Measurements from ENCODE around the gene CEACAM3. TPM values are rescaled to one million over a fixed set of nuclear protein-coding genes. Genes with fewer than 3 reads are reported as not detected.

Gene CEACAM3
- total RNA-seq, 1 donor from 2014 or later = not detected

DNA sequence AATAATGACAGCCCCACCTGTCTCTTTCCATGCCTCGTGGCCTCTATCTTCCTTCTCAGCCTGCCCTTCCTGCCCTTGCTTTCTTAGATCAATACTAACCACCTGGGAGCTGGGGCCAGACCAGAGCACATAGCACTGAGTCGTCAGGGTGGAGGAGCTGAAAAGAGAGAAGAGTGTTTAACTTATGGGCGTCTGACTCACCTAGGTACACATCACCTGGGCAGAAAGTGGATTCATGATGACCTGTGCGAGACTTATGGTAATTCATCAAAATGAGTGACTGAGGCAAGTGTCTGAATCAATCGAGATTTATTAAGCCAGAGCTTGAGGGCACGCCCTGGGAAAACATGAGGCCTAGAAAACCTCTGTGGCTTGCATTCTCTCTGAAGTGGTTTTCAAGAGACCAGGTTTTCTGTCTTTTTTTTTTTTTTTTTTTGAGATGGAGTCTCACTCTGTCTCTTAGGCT lies 21.8 kb upstream of the CEACAM3 start:
- Histone ChIP-seq H3K36me3 (ENCODE audit: control insufficient read depth, insufficient read depth, low read length) (no peaks in the 10 kb centered on the region), H3K27me3 (ENCODE audit: control insufficient read depth, insufficient read depth, low read length) (peaks cover 3% of the 10 kb centered on the region), H3K4me3 (ENCODE audit: low read depth, low read length) (no peak overlapping the region)
- DNase-seq (ENCODE audit: low read depth) = peak; percentile 100
- peak; percentile 99 for FAIRE-seq
- TF ChIP-seq, protein P1, sequence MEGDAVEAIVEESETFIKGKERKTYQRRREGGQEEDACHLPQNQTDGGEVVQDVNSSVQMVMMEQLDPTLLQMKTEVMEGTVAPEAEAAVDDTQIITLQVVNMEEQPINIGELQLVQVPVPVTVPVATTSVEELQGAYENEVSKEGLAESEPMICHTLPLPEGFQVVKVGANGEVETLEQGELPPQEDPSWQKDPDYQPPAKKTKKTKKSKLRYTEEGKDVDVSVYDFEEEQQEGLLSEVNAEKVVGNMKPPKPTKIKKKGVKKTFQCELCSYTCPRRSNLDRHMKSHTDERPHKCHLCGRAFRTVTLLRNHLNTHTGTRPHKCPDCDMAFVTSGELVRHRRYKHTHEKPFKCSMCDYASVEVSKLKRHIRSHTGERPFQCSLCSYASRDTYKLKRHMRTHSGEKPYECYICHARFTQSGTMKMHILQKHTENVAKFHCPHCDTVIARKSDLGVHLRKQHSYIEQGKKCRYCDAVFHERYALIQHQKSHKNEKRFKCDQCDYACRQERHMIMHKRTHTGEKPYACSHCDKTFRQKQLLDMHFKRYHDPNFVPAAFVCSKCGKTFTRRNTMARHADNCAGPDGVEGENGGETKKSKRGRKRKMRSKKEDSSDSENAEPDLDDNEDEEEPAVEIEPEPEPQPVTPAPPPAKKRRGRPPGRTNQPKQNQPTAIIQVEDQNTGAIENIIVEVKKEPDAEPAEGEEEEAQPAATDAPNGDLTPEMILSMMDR (IDR thresholded peaks at IDR 0.05; ENCODE audit: insufficient read depth, low read length, severe bottlenecking) = no peak

DNA sequence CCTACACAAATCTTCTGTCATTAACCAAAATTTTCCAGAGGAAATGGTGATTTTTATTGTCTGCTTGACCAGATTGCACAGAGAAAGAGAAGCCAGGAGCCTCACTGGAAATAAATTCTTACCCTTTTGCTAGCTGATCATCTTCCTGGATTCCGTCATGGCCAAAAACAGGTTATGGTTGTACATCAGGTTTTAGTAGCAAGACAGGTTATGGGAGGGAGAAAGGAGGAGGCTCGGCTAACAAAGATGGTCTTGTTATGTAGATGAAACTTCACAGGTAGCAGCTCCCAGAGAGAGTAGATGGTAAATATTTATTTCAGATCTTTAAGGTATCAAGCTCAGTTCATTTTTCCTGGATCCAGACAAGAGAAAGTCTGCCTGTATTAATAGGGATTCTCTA lies 19.7 kb upstream of the CEACAM3 start:
- FAIRE-seq (no peak), DNase-seq (ENCODE audit: low read depth) (peak; percentile 49)
- no peak overlapping the region for H3K4me3 ChIP-seq (ENCODE audit: low read depth, low read length)
- TF ChIP-seq, protein P1 (IDR thresholded peaks at IDR 0.05; ENCODE audit: insufficient read depth, low read length, severe bottlenecking) = no peak
- H3K36me3 ChIP-seq (ENCODE audit: control insufficient read depth, insufficient read depth, low read length) = no peaks in the 10 kb centered on the region
- peaks cover 3% of the 10 kb centered on the region for H3K27me3 ChIP-seq (ENCODE audit: control insufficient read depth, insufficient read depth, low read length)

DNA sequence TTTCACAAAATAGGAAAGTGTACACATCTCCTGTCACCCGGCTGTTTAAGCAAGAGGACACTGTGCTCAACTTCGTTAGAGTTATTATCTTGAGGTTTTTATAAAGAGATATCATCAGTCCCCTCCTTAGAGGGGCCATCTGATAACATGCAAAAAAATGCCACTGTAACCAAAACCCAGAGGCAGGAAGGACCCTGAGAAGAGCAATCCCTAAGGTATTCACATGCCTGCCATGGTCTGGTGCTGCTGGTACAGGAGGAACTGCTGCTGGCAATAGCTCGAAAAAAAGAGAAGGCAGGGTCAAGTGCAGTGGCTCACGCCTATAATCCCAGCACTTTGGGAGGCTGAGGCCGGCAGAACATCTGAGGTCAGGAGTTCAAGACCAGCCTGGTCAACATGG lies 12.8 kb upstream of the CEACAM3 start:
- FAIRE-seq = no peak

DNA sequence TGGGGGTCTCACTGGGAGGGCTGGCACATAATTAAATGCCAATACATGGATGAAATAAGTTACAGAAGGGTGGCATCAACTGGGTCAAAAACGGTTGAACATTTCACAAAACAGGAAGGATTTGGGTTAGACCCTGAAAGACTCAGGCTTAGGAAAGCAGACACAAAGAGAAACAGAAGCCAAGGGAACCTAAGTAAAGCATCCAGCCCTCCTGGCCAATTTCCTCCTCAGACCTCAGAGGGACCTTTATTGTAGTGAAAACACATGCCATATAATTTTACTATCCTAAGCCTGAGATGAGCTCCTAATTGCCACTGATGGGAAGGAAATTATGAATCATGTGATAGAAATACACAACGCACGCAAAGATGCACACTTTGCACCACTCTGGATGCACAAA lies 12.1 kb upstream of the CEACAM3 start:
- DNase-seq (ENCODE audit: low read depth) (no peak), FAIRE-seq (no peak)
- H3K36me3 ChIP-seq (ENCODE audit: control insufficient read depth, insufficient read depth, low read length) = no peaks in the 10 kb centered on the region
- TF ChIP-seq, protein P1 (IDR thresholded peaks at IDR 0.05; ENCODE audit: insufficient read depth, low read length, severe bottlenecking) = no peak
- peaks cover 8% of the 10 kb centered on the region for H3K27me3 ChIP-seq (ENCODE audit: control insufficient read depth, insufficient read depth, low read length)
- no peak overlapping the region for H3K4me3 ChIP-seq (ENCODE audit: low read depth, low read length)

More for the DNA sequence above, 12.8 kb upstream of the CEACAM3 start:
- TF ChIP-seq, protein P1 (IDR thresholded peaks at IDR 0.05; ENCODE audit: insufficient read depth, low read length, severe bottlenecking) = no peak
- no peak for DNase-seq (ENCODE audit: low read depth)
- Histone ChIP-seq H3K4me3 (ENCODE audit: low read depth, low read length) (no peak overlapping the region), H3K36me3 (ENCODE audit: control insufficient read depth, insufficient read depth, low read length) (no peaks in the 10 kb centered on the region), H3K27me3 (ENCODE audit: control insufficient read depth, insufficient read depth, low read length) (peaks cover 8% of the 10 kb centered on the region)

DNA sequence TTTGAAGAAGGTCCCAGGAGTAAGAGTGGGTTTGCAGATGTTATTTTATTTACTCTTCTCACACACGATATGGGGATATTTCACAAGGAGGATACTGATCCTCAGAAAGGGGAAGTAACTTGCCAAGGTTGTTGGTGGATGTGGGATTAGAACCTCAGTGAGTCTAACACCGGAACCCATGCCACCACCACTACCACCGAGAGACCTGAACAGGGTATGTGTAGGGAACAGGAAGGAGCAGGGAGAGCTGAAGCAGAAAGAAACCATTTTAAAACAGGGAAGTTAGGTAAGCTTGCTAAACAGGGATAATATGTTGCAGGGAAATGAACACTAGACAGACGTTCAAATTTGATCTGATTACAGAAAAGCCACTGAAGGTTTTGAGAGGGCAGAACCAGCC lies 11.6 kb upstream of the CEACAM3 start:
- DNase-seq (ENCODE audit: low read depth) = no peak
- H3K27me3 ChIP-seq (ENCODE audit: control insufficient read depth, insufficient read depth, low read length) = peaks cover 8% of the 10 kb centered on the region
- peak; percentile 97 for FAIRE-seq
- TF ChIP-seq, protein P1 (IDR thresholded peaks at IDR 0.05; ENCODE audit: insufficient read depth, low read length, severe bottlenecking) = no peak
- H3K4me3 ChIP-seq (ENCODE audit: low read depth, low read length) = no peak overlapping the region
- H3K36me3 ChIP-seq (ENCODE audit: control insufficient read depth, insufficient read depth, low read length) = no peaks in the 10 kb centered on the region

DNA sequence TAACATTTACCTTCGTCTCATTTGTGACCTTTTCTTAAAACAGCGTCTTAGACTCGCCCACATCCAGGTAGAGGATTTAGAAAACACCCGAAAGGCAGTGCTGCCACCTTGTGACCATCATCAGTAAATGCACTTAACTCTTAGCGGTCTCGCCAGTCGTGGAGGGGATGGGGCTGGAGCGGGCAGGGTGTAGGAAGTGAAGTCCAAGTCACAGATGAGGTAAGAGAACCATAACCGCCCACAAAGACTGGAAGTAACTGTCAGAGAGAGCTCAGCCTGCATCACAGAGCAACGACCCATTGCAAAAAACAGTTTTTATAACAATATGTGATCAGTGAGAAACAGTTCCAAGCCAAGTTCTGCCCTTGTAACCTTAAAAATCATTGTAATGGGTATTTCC lies 10.7 kb upstream of the CEACAM3 start:
- peaks cover 8% of the 10 kb centered on the region for H3K27me3 ChIP-seq (ENCODE audit: control insufficient read depth, insufficient read depth, low read length)
- peak; percentile 96 for FAIRE-seq
- peak; percentile 78 for DNase-seq (ENCODE audit: low read depth)

More for the DNA sequence above, 10.7 kb upstream of the CEACAM3 start:
- TF ChIP-seq, protein P1 (IDR thresholded peaks at IDR 0.05; ENCODE audit: insufficient read depth, low read length, severe bottlenecking) = peak; percentile 71
- Histone ChIP-seq H3K36me3 (ENCODE audit: control insufficient read depth, insufficient read depth, low read length) (no peaks in the 10 kb centered on the region), H3K4me3 (ENCODE audit: low read depth, low read length) (no peak overlapping the region)
